ENCODE measurements around the gene AMDHD1. TPM values are rescaled to one million over a fixed set of nuclear protein-coding genes. Genes with fewer than 3 reads are reported as not detected.

AMDHD1 gene
- polyA plus RNA-seq, 2 donors: 0.33 TPM

- no peaks in the 10 kb centered on the region for H3K4me1 ChIP-seq (ENCODE audit: control insufficient read depth in 2 of 2, insufficient read depth in 2 of 2, low read length in 1 of 2)
- peak within 1 kb of the TSS; percentile 26 to 81 for H3K27ac ChIP-seq (ENCODE audit: low read depth in 2 of 2, low read length in 1 of 2)
- 0 to 1% methylated on average over 50 to 51 of the region's 51 CpGs for WGBS, 2 donors
Observed at GRCh38 chr12:95942524-95943329, 404 bp upstream of the AMDHD1 start, which contains the start of gene CCDC38. Gene CCDC38, minus strand, starts transcription at chr12:95942614. Its CDS starts 6,105 bp downstream, at chr12:95936509.

GRCh38 chr12:95944108-95944704 is 1.1 kb downstream of the AMDHD1 start:
- WGBS, 2 donors: 81 to 91% methylated on average over 10 of the region's 10 CpGs

More at GRCh38 chr12:95942524-95943329, 404 bp upstream of the AMDHD1 start, which contains the start of gene CCDC38:
- Histone ChIP-seq H3K9me3 (ENCODE audit: control insufficient read depth in 2 of 2, insufficient read depth in 1 of 2, low read depth in 1 of 2, low read length in 1 of 2) (no peaks in the 10 kb centered on the region), H3K36me3 (ENCODE audit: control insufficient read depth in 2 of 2, insufficient read depth in 2 of 2, low read length in 1 of 2) (no peaks in the 10 kb centered on the region), H3K27me3 (ENCODE audit: control insufficient read depth in 1 of 2, insufficient read depth in 2 of 2, low read length in 2 of 2) (no peaks in the 10 kb centered on the region), H3K4me3 (ENCODE audit: low read depth in 1 of 2, low read length in 2 of 2) (peak within 1 kb of the TSS; percentile 56 to 73)

GRCh38 chr12:95949477-95950206 is 6.5 kb downstream of the AMDHD1 start:
- H3K27me3 ChIP-seq (ENCODE audit: control insufficient read depth in 1 of 2, insufficient read depth in 2 of 2, low read length in 2 of 2): no peaks in the 10 kb centered on the region
- H3K36me3 ChIP-seq (ENCODE audit: control insufficient read depth in 2 of 2, insufficient read depth in 2 of 2, low read length in 1 of 2): no peaks in the 10 kb centered on the region
- H3K9me3 ChIP-seq (ENCODE audit: control insufficient read depth in 2 of 2, insufficient read depth in 1 of 2, low read depth in 1 of 2, low read length in 1 of 2): no peaks in the 10 kb centered on the region
- no peaks in the 10 kb centered on the region for H3K4me1 ChIP-seq (ENCODE audit: control insufficient read depth in 2 of 2, insufficient read depth in 2 of 2, low read length in 1 of 2)
- no peak overlapping the region for H3K4me3 ChIP-seq (ENCODE audit: low read depth in 1 of 2, low read length in 2 of 2)
- 49% methylated on average over 4 of the region's 4 CpGs for WGBS, 2 donors
- no peak overlapping the region for H3K27ac ChIP-seq (ENCODE audit: low read depth in 2 of 2, low read length in 1 of 2)

More at GRCh38 chr12:95944108-95944704, 1.1 kb downstream of the AMDHD1 start:
- no peaks in the 10 kb centered on the region for H3K27me3 ChIP-seq (ENCODE audit: control insufficient read depth in 1 of 2, insufficient read depth in 2 of 2, low read length in 2 of 2)
- no peak overlapping the region for H3K27ac ChIP-seq (ENCODE audit: low read depth in 2 of 2, low read length in 1 of 2)
- H3K4me1 ChIP-seq (ENCODE audit: control insufficient read depth in 2 of 2, insufficient read depth in 2 of 2, low read length in 1 of 2): no peaks in the 10 kb centered on the region
- no peak overlapping the region for H3K4me3 ChIP-seq (ENCODE audit: low read depth in 1 of 2, low read length in 2 of 2)
- H3K9me3 ChIP-seq (ENCODE audit: control insufficient read depth in 2 of 2, insufficient read depth in 1 of 2, low read depth in 1 of 2, low read length in 1 of 2): no peaks in the 10 kb centered on the region
- no peaks in the 10 kb centered on the region for H3K36me3 ChIP-seq (ENCODE audit: control insufficient read depth in 2 of 2, insufficient read depth in 2 of 2, low read length in 1 of 2)

- Histone ChIP-seq H3K27ac (ENCODE audit: low read depth in 2 of 2, low read length in 1 of 2) (no peak overlapping the region), H3K36me3 (ENCODE audit: control insufficient read depth in 2 of 2, insufficient read depth in 2 of 2, low read length in 1 of 2) (no peaks in the 10 kb centered on the region), H3K4me1 (ENCODE audit: control insufficient read depth in 2 of 2, insufficient read depth in 2 of 2, low read length in 1 of 2) (no peaks in the 10 kb centered on the region), H3K27me3 (ENCODE audit: control insufficient read depth in 1 of 2, insufficient read depth in 2 of 2, low read length in 2 of 2) (no peaks in the 10 kb centered on the region), H3K4me3 (ENCODE audit: low read depth in 1 of 2, low read length in 2 of 2) (no peak overlapping the region), H3K9me3 (ENCODE audit: control insufficient read depth in 2 of 2, insufficient read depth in 1 of 2, low read depth in 1 of 2, low read length in 1 of 2) (no peaks in the 10 kb centered on the region)
Observed at GRCh38 chr12:95951515-95951914, 8.4 kb downstream of the AMDHD1 start.

GRCh38 chr12:95953000-95953399 is 9.9 kb downstream of the AMDHD1 start:
- H3K4me3 ChIP-seq (ENCODE audit: low read depth in 1 of 2, low read length in 2 of 2): no peak overlapping the region
- H3K36me3 ChIP-seq (ENCODE audit: control insufficient read depth in 2 of 2, insufficient read depth in 2 of 2, low read length in 1 of 2): no peaks in the 10 kb centered on the region
- H3K27me3 ChIP-seq (ENCODE audit: control insufficient read depth in 1 of 2, insufficient read depth in 2 of 2, low read length in 2 of 2): no peaks in the 10 kb centered on the region
- 50 to 58% methylated on average over 1 of the region's 1 CpG for WGBS, 2 donors
- H3K4me1 ChIP-seq (ENCODE audit: control insufficient read depth in 2 of 2, insufficient read depth in 2 of 2, low read length in 1 of 2): no peaks in the 10 kb centered on the region
- no peak overlapping the region for H3K27ac ChIP-seq (ENCODE audit: low read depth in 2 of 2, low read length in 1 of 2)
- H3K9me3 ChIP-seq (ENCODE audit: control insufficient read depth in 2 of 2, insufficient read depth in 1 of 2, low read depth in 1 of 2, low read length in 1 of 2): no peaks in the 10 kb centered on the region

- Histone ChIP-seq H3K4me1 (ENCODE audit: control insufficient read depth in 2 of 2, insufficient read depth in 2 of 2, low read length in 1 of 2) (no peaks in the 10 kb centered on the region), H3K27ac (ENCODE audit: low read depth in 2 of 2, low read length in 1 of 2) (no peak overlapping the region), H3K27me3 (ENCODE audit: control insufficient read depth in 1 of 2, insufficient read depth in 2 of 2, low read length in 2 of 2) (no peaks in the 10 kb centered on the region), H3K36me3 (ENCODE audit: control insufficient read depth in 2 of 2, insufficient read depth in 2 of 2, low read length in 1 of 2) (no peaks in the 10 kb centered on the region), H3K9me3 (ENCODE audit: control insufficient read depth in 2 of 2, insufficient read depth in 1 of 2, low read depth in 1 of 2, low read length in 1 of 2) (no peaks in the 10 kb centered on the region), H3K4me3 (ENCODE audit: low read depth in 1 of 2, low read length in 2 of 2) (no peak overlapping the region)
- 87 to 88% methylated on average over 7 of the region's 7 CpGs for WGBS, 2 donors
Observed at GRCh38 chr12:95955549-95956159, 12.5 kb downstream of the AMDHD1 start.

- no peak overlapping the region for H3K4me3 ChIP-seq (ENCODE audit: low read depth in 1 of 2, low read length in 2 of 2)
Observed at GRCh38 chr12:95956557-95957145, 13.5 kb downstream of the AMDHD1 start.

GRCh38 chr12:95959107-95959506 is 16.0 kb downstream of the AMDHD1 start:
- WGBS, 2 donors: 68 to 75% methylated on average over 1 of the region's 1 CpG
- Histone ChIP-seq H3K4me1 (ENCODE audit: control insufficient read depth in 2 of 2, insufficient read depth in 2 of 2, low read length in 1 of 2) (no peaks in the 10 kb centered on the region), H3K4me3 (ENCODE audit: low read depth in 1 of 2, low read length in 2 of 2) (no peak overlapping the region), H3K27me3 (ENCODE audit: control insufficient read depth in 1 of 2, insufficient read depth in 2 of 2, low read length in 2 of 2) (no peaks in the 10 kb centered on the region), H3K27ac (ENCODE audit: low read depth in 2 of 2, low read length in 1 of 2) (no peak overlapping the region), H3K36me3 (ENCODE audit: control insufficient read depth in 2 of 2, insufficient read depth in 2 of 2, low read length in 1 of 2) (no peaks in the 10 kb centered on the region), H3K9me3 (ENCODE audit: control insufficient read depth in 2 of 2, insufficient read depth in 1 of 2, low read depth in 1 of 2, low read length in 1 of 2) (no peaks in the 10 kb centered on the region)

More at GRCh38 chr12:95956557-95957145, 13.5 kb downstream of the AMDHD1 start:
- Histone ChIP-seq H3K27ac (ENCODE audit: low read depth in 2 of 2, low read length in 1 of 2) (no peak overlapping the region), H3K36me3 (ENCODE audit: control insufficient read depth in 2 of 2, insufficient read depth in 2 of 2, low read length in 1 of 2) (no peaks in the 10 kb centered on the region), H3K4me1 (ENCODE audit: control insufficient read depth in 2 of 2, insufficient read depth in 2 of 2, low read length in 1 of 2) (no peaks in the 10 kb centered on the region), H3K27me3 (ENCODE audit: control insufficient read depth in 1 of 2, insufficient read depth in 2 of 2, low read length in 2 of 2) (no peaks in the 10 kb centered on the region), H3K9me3 (ENCODE audit: control insufficient read depth in 2 of 2, insufficient read depth in 1 of 2, low read depth in 1 of 2, low read length in 1 of 2) (no peaks in the 10 kb centered on the region)
- WGBS, 2 donors: 74 to 76% methylated on average over 27 of the region's 27 CpGs

- no peaks in the 10 kb centered on the region for H3K4me1 ChIP-seq (ENCODE audit: control insufficient read depth in 2 of 2, insufficient read depth in 2 of 2, low read length in 1 of 2)
- WGBS, 2 donors: 42 to 49% methylated on average over 5 of the region's 5 CpGs
- H3K36me3 ChIP-seq (ENCODE audit: control insufficient read depth in 2 of 2, insufficient read depth in 2 of 2, low read length in 1 of 2): no peaks in the 10 kb centered on the region
- H3K4me3 ChIP-seq (ENCODE audit: low read depth in 1 of 2, low read length in 2 of 2): no peak overlapping the region
- no peaks in the 10 kb centered on the region for H3K9me3 ChIP-seq (ENCODE audit: control insufficient read depth in 2 of 2, insufficient read depth in 1 of 2, low read depth in 1 of 2, low read length in 1 of 2)
- H3K27ac ChIP-seq (ENCODE audit: low read depth in 2 of 2, low read length in 1 of 2): no peak overlapping the region
- H3K27me3 ChIP-seq (ENCODE audit: control insufficient read depth in 1 of 2, insufficient read depth in 2 of 2, low read length in 2 of 2): no peaks in the 10 kb centered on the region
Observed at GRCh38 chr12:95960241-95960640, 17.1 kb downstream of the AMDHD1 start.

Data from esophagus (tissue), 2 donors.